GM12801 (cell line): ENCODE measurements around the gene NLRX1.

Experiments
- TF ChIP-seq, protein P1 (sequence below): IDR thresholded peaks from one replicate; pipeline ENCODE4 v1.5.1; 2011; ENCODE audit warnings: control low read depth; ENCODE audit not compliant: insufficient read length; ENCODE audit errors: extremely low read depth

Gene NLRX1

DNA sequence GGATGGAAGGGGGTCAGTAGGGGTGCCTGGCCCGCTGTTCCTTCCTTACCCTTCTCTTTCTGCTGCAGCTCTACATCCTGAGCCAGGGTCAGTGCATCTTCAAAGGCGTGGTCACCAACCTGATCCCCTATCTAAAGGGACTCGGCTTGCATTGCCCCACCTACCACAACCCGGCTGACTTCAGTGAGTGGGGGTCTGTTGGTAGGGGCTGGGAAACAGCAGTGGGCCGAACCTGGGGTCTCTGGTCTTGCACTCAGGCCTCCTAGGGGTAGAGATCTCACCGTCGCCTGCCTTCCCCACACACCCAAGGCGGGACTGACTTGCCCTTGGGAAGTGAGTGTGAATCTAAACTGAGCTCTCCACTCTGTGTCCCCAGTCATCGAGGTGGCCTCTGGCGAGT lies 12.0 kb upstream of the NLRX1 start:
- TF ChIP-seq, protein P1, sequence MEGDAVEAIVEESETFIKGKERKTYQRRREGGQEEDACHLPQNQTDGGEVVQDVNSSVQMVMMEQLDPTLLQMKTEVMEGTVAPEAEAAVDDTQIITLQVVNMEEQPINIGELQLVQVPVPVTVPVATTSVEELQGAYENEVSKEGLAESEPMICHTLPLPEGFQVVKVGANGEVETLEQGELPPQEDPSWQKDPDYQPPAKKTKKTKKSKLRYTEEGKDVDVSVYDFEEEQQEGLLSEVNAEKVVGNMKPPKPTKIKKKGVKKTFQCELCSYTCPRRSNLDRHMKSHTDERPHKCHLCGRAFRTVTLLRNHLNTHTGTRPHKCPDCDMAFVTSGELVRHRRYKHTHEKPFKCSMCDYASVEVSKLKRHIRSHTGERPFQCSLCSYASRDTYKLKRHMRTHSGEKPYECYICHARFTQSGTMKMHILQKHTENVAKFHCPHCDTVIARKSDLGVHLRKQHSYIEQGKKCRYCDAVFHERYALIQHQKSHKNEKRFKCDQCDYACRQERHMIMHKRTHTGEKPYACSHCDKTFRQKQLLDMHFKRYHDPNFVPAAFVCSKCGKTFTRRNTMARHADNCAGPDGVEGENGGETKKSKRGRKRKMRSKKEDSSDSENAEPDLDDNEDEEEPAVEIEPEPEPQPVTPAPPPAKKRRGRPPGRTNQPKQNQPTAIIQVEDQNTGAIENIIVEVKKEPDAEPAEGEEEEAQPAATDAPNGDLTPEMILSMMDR = no peak

DNA sequence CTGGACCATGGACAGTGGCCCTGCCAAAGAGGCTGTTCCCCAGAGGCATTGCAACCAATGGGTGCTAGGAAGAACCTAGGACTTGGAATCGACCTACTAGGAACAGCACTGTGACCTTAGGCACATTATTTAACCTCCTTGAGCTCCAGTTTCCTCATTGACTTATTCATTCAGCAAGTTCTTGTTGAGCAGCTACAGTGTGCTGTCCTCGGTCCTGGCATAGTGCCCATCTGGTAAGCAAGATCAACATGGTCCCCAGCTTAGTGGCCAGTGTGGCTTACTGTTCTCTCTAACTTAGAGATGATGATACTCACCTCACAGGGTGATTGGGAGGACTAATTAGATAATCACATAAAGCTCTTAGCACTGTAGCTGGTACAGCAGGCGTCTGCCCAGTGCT lies 11.5 kb upstream of the NLRX1 start:
- TF ChIP-seq, protein P1 = no peak

GRCh38 chr11:119158467-119158866 lies 10.1 kb upstream of the NLRX1 start:
- TF ChIP-seq, protein P1 = no peak

- TF ChIP-seq, protein P1 = no peak
Observed at GRCh38 chr11:119160151-119160550, 8.4 kb upstream of the NLRX1 start.

DNA sequence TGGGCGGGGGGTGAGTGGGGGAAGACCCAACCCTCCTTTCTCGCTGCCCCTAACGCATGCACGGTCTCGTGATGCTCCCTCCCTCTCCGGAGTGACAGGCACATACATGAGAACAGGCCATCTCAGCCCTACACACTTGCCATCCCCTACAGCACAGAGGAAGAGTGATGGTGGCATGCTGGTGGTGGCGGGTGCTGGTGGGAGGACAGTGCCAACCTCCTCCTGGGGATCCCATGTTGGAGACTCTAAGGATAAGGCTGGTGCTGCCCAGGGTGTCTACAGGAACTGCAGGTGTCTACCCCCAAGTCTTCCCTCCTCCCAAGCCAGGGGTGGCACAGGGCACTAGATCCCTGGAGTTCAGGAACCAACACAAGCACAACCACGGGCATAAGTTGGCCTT lies 6.7 kb upstream of the NLRX1 start:
- TF ChIP-seq, protein P1 = no peak

DNA sequence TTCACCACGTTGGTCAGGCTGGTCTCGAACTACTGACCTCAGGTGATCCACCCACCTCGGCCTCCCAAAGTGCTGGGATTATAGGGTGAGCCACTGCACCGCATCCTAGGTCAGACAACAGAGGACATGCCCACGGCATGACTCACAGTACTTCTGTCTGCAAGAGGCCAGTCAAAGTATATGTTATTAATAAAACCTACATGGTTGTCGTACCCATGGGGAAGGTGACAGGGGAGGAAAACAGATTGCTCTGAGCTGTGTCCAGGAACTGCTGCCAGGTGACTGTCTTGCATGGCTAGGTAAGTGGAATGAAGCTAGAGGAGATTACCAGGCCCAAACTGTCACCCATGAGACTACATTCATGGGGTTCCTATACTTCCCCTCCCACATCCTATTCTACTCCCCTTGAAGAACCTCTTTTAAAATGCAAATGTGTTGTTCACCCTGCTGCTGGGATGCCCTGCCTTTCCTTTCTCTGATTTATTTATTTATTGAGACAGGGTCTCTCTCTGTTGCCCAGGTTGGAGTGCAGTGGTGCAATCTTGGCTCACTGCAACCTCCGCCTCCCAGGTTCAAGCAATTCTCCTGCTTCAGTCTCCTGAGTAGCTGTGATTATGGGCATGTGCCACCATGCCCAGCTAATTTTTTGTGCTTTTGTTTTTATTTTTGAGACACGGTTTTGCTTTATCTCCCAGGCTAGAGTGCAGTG lies 2.0 kb upstream of the NLRX1 start:
- TF ChIP-seq, protein P1 = no peak

- TF ChIP-seq, protein P1 = no peak
Observed at GRCh38 chr11:119167933-119168332, 592 bp upstream of the NLRX1 start.

DNA sequence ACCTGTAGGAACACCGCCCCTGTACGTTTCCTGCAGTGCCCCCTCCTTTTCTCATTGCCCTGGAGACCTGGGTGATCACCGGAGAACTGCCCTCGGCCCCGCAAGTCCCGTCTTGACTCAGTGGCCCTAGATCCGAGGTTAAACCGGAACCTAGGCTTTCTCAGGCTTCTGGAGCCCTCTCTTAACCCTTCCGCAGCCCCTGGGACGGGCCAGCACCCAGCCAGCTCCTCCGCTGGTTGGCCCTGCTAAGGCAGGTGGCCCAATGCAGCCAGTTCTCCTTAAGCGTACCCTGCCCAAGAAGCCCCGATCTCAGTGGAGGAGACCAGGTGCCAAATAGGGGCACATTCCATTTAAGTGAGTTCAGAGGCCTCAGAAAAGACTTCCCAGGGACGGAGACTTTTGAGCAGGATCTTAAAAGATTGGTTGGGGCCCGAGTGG lies 776 bp downstream of the NLRX1 start:
- TF ChIP-seq, protein P1 = no peak
